HEK293 (cell line): ENCODE results near the gene MOK.
A peak's percentile ranks its signal among the peaks of the same experiment; 100 is the strongest.

Experiments
- CTCF ChIA-PET: fragments of 350-600 bp; formaldehyde crosslinking; extraction: SDS; loops from one replicate; lab custom pipeline; 2021; ENCODE audit warnings: antibody characterized with exemption; lab: Yijun Ruan, JAX
- POLR2A ChIA-PET: fragments of 300-600 bp; formaldehyde crosslinking; extraction: SDS; loops from one replicate; lab custom pipeline; 2020; ENCODE audit warnings: antibody characterized with exemption, inconsistent platforms; lab: Yijun Ruan, JAX
- H3K27ac ChIP-seq: fragments of 200-500 bp; sonication (Bioruptor generic); 2 replicates; pipeline ENCODE4 v1.5.1; 2014; ENCODE audit warnings: low read depth, low read length, control low read depth, inconsistent platforms; ENCODE audit errors: extremely low read depth
- H3K36me3 ChIP-seq, 2 experiments: fragments of 200-500 bp in 1 of 2; sonication (Bioruptor generic) in 1 of 2; 1 replicate in 1 of 2; 2 replicates in 1 of 2; pipeline ENCODE4 v1.5.1; 2014 to 2017; ENCODE audit warnings: inconsistent platforms in 2 of 2, low read length in 2 of 2; ENCODE audit not compliant: control insufficient read depth in 2 of 2, insufficient read depth in 1 of 2
- H3K4me1 ChIP-seq: fragments of 200-500 bp; sonication (Bioruptor generic); 2 replicates; pipeline ENCODE4 v1.5.1; 2014; ENCODE audit warnings: mild to moderate bottlenecking, low read length, inconsistent platforms; ENCODE audit not compliant: control insufficient read depth, insufficient read depth
- H3K4me3 ChIP-seq: 2 replicates; pipeline ENCODE4 v1.5.1; 2011; ENCODE audit warnings: low read depth, mild to moderate bottlenecking, control low read depth, low read length, moderate library complexity
- H3K9me3 ChIP-seq: fragments of 200-500 bp; sonication (Bioruptor generic); 2 replicates; pipeline ENCODE4 v1.5.1; 2014; ENCODE audit warnings: low read depth, low read length, inconsistent platforms; ENCODE audit not compliant: control insufficient read depth, insufficient read depth
- ATF2 ChIP-seq: fragments of 450-650 bp; formaldehyde crosslinking; IDR thresholded peaks from 2 replicates; pipeline ENCODE4 v1.5.1; 2016; ENCODE audit warnings: missing biosample characterization, missing genetic modification characterization, low read depth
- PRDM10 ChIP-seq: fragments of 450-650 bp; formaldehyde crosslinking; IDR thresholded peaks from 2 replicates; pipeline ENCODE4 v1.5.1; 2016; ENCODE audit warnings: missing biosample characterization, missing genetic modification characterization
- REPIN1 ChIP-seq: fragments of 450-650 bp; formaldehyde crosslinking; IDR thresholded peaks from 2 replicates; pipeline ENCODE4 v1.5.1; 2017; ENCODE audit warnings: missing biosample characterization, missing genetic modification characterization, low read depth
- ZBTB20 ChIP-seq: fragments of 450-650 bp; formaldehyde crosslinking; IDR thresholded peaks from 2 replicates; pipeline ENCODE4 v1.5.1; 2016; ENCODE audit warnings: missing biosample characterization, missing genetic modification characterization
- ZNF132 ChIP-seq: fragments of 450-650 bp; formaldehyde crosslinking; IDR thresholded peaks from 2 replicates; pipeline ENCODE4 v1.5.1; 2017; ENCODE audit warnings: missing biosample characterization, missing genetic modification characterization, borderline replicate concordance
- ZNF148 ChIP-seq: fragments of 450-650 bp; formaldehyde crosslinking; IDR thresholded peaks from 2 replicates; pipeline ENCODE4 v1.5.0; 2017; ENCODE audit warnings: missing biosample characterization, missing genetic modification characterization, borderline replicate concordance
- ZNF184 ChIP-seq: fragments of 450-650 bp; IDR thresholded peaks from 2 replicates; pipeline ENCODE4 v1.5.1; 2018; ENCODE audit warnings: missing biosample characterization, mild to moderate bottlenecking, missing genetic modification characterization
- ZNF19 ChIP-seq: fragments of 450-650 bp; formaldehyde crosslinking; IDR thresholded peaks from 2 replicates; pipeline ENCODE4; 2016; ENCODE audit warnings: missing biosample characterization, missing genetic modification characterization, low read depth
- ZNF202 ChIP-seq: fragments of 450-650 bp; formaldehyde crosslinking; IDR thresholded peaks from 2 replicates; pipeline ENCODE4 v1.5.1; 2016; ENCODE audit warnings: missing biosample characterization, missing genetic modification characterization, borderline replicate concordance
- ZNF221 ChIP-seq: fragments of 450-650 bp; formaldehyde crosslinking; IDR thresholded peaks from 2 replicates; pipeline ENCODE4 v1.5.1; 2017; ENCODE audit warnings: missing biosample characterization, missing genetic modification characterization, borderline replicate concordance
- ZNF23 ChIP-seq: fragments of 450-650 bp; formaldehyde crosslinking; IDR thresholded peaks from 2 replicates; pipeline ENCODE4 v1.5.1; 2016; ENCODE audit warnings: missing biosample characterization, missing genetic modification characterization, borderline replicate concordance
- ZNF391 ChIP-seq: fragments of 450-650 bp; formaldehyde crosslinking; IDR thresholded peaks from 2 replicates; pipeline ENCODE4 v1.5.1; 2016; ENCODE audit warnings: low read depth, missing biosample characterization, missing genetic modification characterization, borderline replicate concordance
- ZNF501 ChIP-seq: fragments of 450-650 bp; formaldehyde crosslinking; IDR thresholded peaks from 2 replicates; pipeline ENCODE4 v1.5.1; 2016; ENCODE audit warnings: missing biosample characterization, missing genetic modification characterization
- ZNF529 ChIP-seq: fragments of 450-650 bp; formaldehyde crosslinking; IDR thresholded peaks from 2 replicates; pipeline ENCODE4 v1.5.1; 2017; ENCODE audit warnings: missing genetic modification characterization, missing biosample characterization; ENCODE audit not compliant: insufficient replicate concordance
- ZNF544 ChIP-seq: fragments of 450-650 bp; formaldehyde crosslinking; IDR thresholded peaks from 2 replicates; pipeline ENCODE4 v1.5.0; 2017; ENCODE audit warnings: missing biosample characterization, missing genetic modification characterization
- ZNF580 ChIP-seq: fragments of 450-650 bp; formaldehyde crosslinking; IDR thresholded peaks from 2 replicates; pipeline ENCODE4 v1.5.1; 2016; ENCODE audit warnings: missing biosample characterization, missing genetic modification characterization
- ZNF585B ChIP-seq: fragments of 450-650 bp; formaldehyde crosslinking; IDR thresholded peaks from 2 replicates; pipeline ENCODE4 v1.5.1; 2016; ENCODE audit warnings: missing biosample characterization, missing genetic modification characterization
- ZNF629 ChIP-seq: fragments of 450-650 bp; formaldehyde crosslinking; IDR thresholded peaks from 2 replicates; pipeline ENCODE4 v1.5.1; 2017; ENCODE audit warnings: missing biosample characterization, missing genetic modification characterization
- ZNF701 ChIP-seq: fragments of 450-650 bp; formaldehyde crosslinking; IDR thresholded peaks from 2 replicates; pipeline ENCODE4 v1.5.1; 2016; ENCODE audit warnings: missing biosample characterization, missing genetic modification characterization
- ZNF747 ChIP-seq: fragments of 450-650 bp; formaldehyde crosslinking; IDR thresholded peaks from 2 replicates; pipeline ENCODE4 v1.5.1; 2016; ENCODE audit warnings: missing biosample characterization, missing genetic modification characterization
- ZNF792 ChIP-seq: fragments of 450-650 bp; formaldehyde crosslinking; IDR thresholded peaks from 2 replicates; pipeline ENCODE4 v1.5.1; 2016; ENCODE audit warnings: missing biosample characterization, missing genetic modification characterization
- ZNF837 ChIP-seq: fragments of 450-650 bp; formaldehyde crosslinking; IDR thresholded peaks from 2 replicates; pipeline ENCODE4 v1.5.1; 2016; ENCODE audit warnings: missing biosample characterization, missing genetic modification characterization

MOK gene

GRCh38 chr14:102345232-102345631 lies 40.3 kb upstream of the MOK start:
- Histone ChIP-seq H3K9me3 (no peaks in the 10 kb centered on the region), H3K4me3 (no peak overlapping the region), H3K36me3 (peaks cover 50 to 72% of the 10 kb centered on the region in 2 experiments), H3K27ac (no peak overlapping the region), H3K4me1 (no peaks in the 10 kb centered on the region)
- TF ChIP-seq PRDM10 (tag by site-specific recombination) (peak; percentile 63), ZNF792 (tag by site-specific recombination) (no peak)
- CTCF ChIA-PET: no interaction called here
- POLR2A ChIA-PET: no interaction called here

GRCh38 chr14:102344485-102344884 lies 39.5 kb upstream of the MOK start:
- ChIA-PET POLR2A (no interaction called here), CTCF (no interaction called here)
- Histone ChIP-seq H3K9me3 (no peaks in the 10 kb centered on the region), H3K27ac (no peak overlapping the region), H3K4me3 (no peak overlapping the region), H3K4me1 (no peaks in the 10 kb centered on the region), H3K36me3 (peaks cover 49 to 68% of the 10 kb centered on the region in 2 experiments)
- no peak for TF ChIP-seq ZNF23
- TF ChIP-seq ZNF701 (tag by site-specific recombination): no peak
- TF ChIP-seq ZNF148 (tag by site-specific recombination): no peak
- no peak for TF ChIP-seq ZNF501 (tag by site-specific recombination)
- no peak for TF ChIP-seq REPIN1 (tag by site-specific recombination)
- no peak for TF ChIP-seq ZNF837 (tag by site-specific recombination)
- no peak for TF ChIP-seq ZNF19 (tag by site-specific recombination)
- no peak for TF ChIP-seq ZNF202 (tag by site-specific recombination)
- no peak for TF ChIP-seq ZNF221 (tag by site-specific recombination)
- no peak for TF ChIP-seq ZBTB20 (tag by site-specific recombination)
- no peak for TF ChIP-seq ZNF629 (tag by site-specific recombination)
- no peak for TF ChIP-seq ZNF792 (tag by site-specific recombination)

- Histone ChIP-seq H3K27ac (no peak overlapping the region), H3K9me3 (no peaks in the 10 kb centered on the region), H3K4me3 (no peak overlapping the region), H3K4me1 (no peaks in the 10 kb centered on the region), H3K36me3 (peaks cover 52 to 67% of the 10 kb centered on the region in 2 experiments)
- CTCF ChIA-PET: no interaction called here
- POLR2A ChIA-PET: no interaction called here
- TF ChIP-seq ZNF544 (tag by site-specific recombination) (no peak), ATF2 (no peak), ZNF580 (tag by site-specific recombination) (no peak), ZNF585B (tag by site-specific recombination) (no peak), ZNF701 (tag by site-specific recombination) (no peak), ZNF132 (no peak), ZNF184 (tag by site-specific recombination) (no peak), ZNF391 (tag by site-specific recombination) (no peak), ZNF529 (tag by site-specific recombination) (no peak), ZNF747 (tag by site-specific recombination) (no peak)
Measured at GRCh38 chr14:102344084-102344483, 39.1 kb upstream of the MOK start.
